Lung (tissue), 12 donors: ENCODE results near the gene ANKRD55. TPM values are rescaled to one million over a fixed set of nuclear protein-coding genes. Genes with fewer than 3 reads are reported as not detected.

Source experiments
- ATAC-seq: fragments of 200-7000 bp; cut with Tn5 transposase; one replicate; pipeline ENCODE4 v1.9.1; 2020; ENCODE audit warnings: moderate number of reproducible peaks; ENCODE audit not compliant: insufficient read depth, low FRiP score
- DNase-seq, 3 donors: peaks; one replicate each; pipeline ENCODE4 v3.0.0-alpha.2; 2013 to 2017
- H3K27ac ChIP-seq, 2 donors: one replicate each; pipeline ENCODE4 v1.5.1; 2013; ENCODE audit warnings: mild to moderate bottlenecking in 2 of 2, moderate library complexity in 2 of 2, control low read depth in 1 of 2, inconsistent platforms in 1 of 2, low read depth in 1 of 2, low read length in 1 of 2
- H3K27me3 ChIP-seq, 3 donors: one replicate each; pipeline ENCODE4 v1.5.1; 2013; ENCODE audit warnings: low read length in 2 of 3; ENCODE audit not compliant: control insufficient read depth in 3 of 3, insufficient read depth in 3 of 3
- H3K36me3 ChIP-seq, 4 donors: one replicate each; pipeline ENCODE4 v1.5.1; 2013; ENCODE audit warnings: low read length in 4 of 4, mild to moderate bottlenecking in 1 of 4, moderate library complexity in 1 of 4; ENCODE audit not compliant: control insufficient read depth in 4 of 4, insufficient read depth in 4 of 4
- H3K4me1 ChIP-seq, 5 donors: one replicate each; pipeline ENCODE4 v1.5.1; 2013; ENCODE audit warnings: low read length in 5 of 5, mild to moderate bottlenecking in 2 of 5, moderate library complexity in 1 of 5; ENCODE audit not compliant: control insufficient read depth in 5 of 5, insufficient read depth in 5 of 5
- H3K4me3 ChIP-seq: one replicate; pipeline ENCODE4 v1.5.1; 2013; ENCODE audit warnings: mild to moderate bottlenecking, control low read depth, moderate library complexity
- H3K9ac ChIP-seq, 2 donors: one replicate each; pipeline ENCODE4 v1.5.1; 2013; ENCODE audit warnings: low read length in 2 of 2, control low read depth in 1 of 2; ENCODE audit not compliant: insufficient read depth in 1 of 2
- H3K9me3 ChIP-seq, 4 donors: one replicate each; pipeline ENCODE4 v1.5.1; 2013; ENCODE audit warnings: low read length in 3 of 4, mild to moderate bottlenecking in 1 of 4, moderate library complexity in 1 of 4; ENCODE audit not compliant: control insufficient read depth in 4 of 4, insufficient read depth in 3 of 4
- WGBS, 2 donors: extraction: QIAGEN DNeasy Blood & Tissue Kit; methylation state at CpG; one replicate each; pipeline ENCODE4 v1.1.7; 2013; 5-methylcytosine and 5-hydroxymethylcytosine counted together
- polyA plus RNA-seq, 2 donors: library from polyadenylated mRNA; stranded (reverse); fragments of 200-250 nt; gene quantifications; one replicate each; pipeline ENCODE4 v1.2.1, GENCODE V29; 2013
- total RNA-seq, 2 donors: library from RNA; depleted of rRNA in 1 of 2; stranded (reverse); fragments of >200 nt in 1 of 2; gene quantifications; one replicate each; pipeline ENCODE4 v1.2.1, GENCODE V29; 2014 to 2021
- TF ChIP-seq, protein P1 (sequence below): IDR thresholded peaks from 2 replicates; pipeline ENCODE4 v1.5.1; 2012; ENCODE audit warnings: mild to moderate bottlenecking; ENCODE audit errors: control extremely low read depth, extremely low read depth
- donor health status: control.
- donor health status: control.
- donor health status: Bipolar disorder and iron deficiency.
- donor health status: healthy.
- donor health status: DM: yes; HTN: yes; CAD: no.

The ANKRD55 gene
- total and polyA plus RNA-seq, 4 donors, result 0.06 to 0.50 (median 0.28) TPM

GRCh38 chr5:56075361-56075760, 157.8 kb downstream of the ANKRD55 start:
- Histone ChIP-seq H3K27ac (no peak overlapping the region), H3K9ac (no peak overlapping the region), H3K27me3 (no peaks in the 10 kb centered on the region), H3K36me3 (no peaks in the 10 kb centered on the region), H3K4me3 (no peak overlapping the region), H3K9me3 (no peaks in the 10 kb centered on the region), H3K4me1 (peaks cover 4 to 37% (median 6%) of the 10 kb centered on the region in 5 donors)
- WGBS, 2 donors, result 77 to 84% methylated on average over 2 of the region's 2 CpGs
- DNase-seq (peak; percentile 65 to 97 (median 96)), ATAC-seq (no peak)
- TF ChIP-seq, protein P1, sequence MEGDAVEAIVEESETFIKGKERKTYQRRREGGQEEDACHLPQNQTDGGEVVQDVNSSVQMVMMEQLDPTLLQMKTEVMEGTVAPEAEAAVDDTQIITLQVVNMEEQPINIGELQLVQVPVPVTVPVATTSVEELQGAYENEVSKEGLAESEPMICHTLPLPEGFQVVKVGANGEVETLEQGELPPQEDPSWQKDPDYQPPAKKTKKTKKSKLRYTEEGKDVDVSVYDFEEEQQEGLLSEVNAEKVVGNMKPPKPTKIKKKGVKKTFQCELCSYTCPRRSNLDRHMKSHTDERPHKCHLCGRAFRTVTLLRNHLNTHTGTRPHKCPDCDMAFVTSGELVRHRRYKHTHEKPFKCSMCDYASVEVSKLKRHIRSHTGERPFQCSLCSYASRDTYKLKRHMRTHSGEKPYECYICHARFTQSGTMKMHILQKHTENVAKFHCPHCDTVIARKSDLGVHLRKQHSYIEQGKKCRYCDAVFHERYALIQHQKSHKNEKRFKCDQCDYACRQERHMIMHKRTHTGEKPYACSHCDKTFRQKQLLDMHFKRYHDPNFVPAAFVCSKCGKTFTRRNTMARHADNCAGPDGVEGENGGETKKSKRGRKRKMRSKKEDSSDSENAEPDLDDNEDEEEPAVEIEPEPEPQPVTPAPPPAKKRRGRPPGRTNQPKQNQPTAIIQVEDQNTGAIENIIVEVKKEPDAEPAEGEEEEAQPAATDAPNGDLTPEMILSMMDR, result no peak

GRCh38 chr5:56072863-56073766, 160.0 kb downstream of the ANKRD55 start:
- Histone ChIP-seq H3K36me3 (no peaks in the 10 kb centered on the region), H3K4me1 (peaks cover 4 to 35% (median 8%) of the 10 kb centered on the region in 5 donors), H3K9ac (no peak overlapping the region), H3K9me3 (no peaks in the 10 kb centered on the region), H3K27ac (no peak overlapping the region), H3K4me3 (no peak overlapping the region), H3K27me3 (no peaks in the 10 kb centered on the region)
- TF ChIP-seq, protein P1, result no peak
- 85 to 91% methylated on average over 6 of the region's 6 CpGs for WGBS, 2 donors
- DNase-seq (no peak), ATAC-seq (no peak)

GRCh38 chr5:56071470-56071869, 161.7 kb downstream of the ANKRD55 start:
- Histone ChIP-seq H3K27ac (peak overlapping the region in 1 of 2 donors; percentile 33), H3K36me3 (no peaks in the 10 kb centered on the region), H3K9me3 (no peaks in the 10 kb centered on the region), H3K4me1 (peaks cover 3 to 31% (median 5%) of the 10 kb centered on the region in 5 donors), H3K27me3 (no peaks in the 10 kb centered on the region), H3K9ac (no peak overlapping the region), H3K4me3 (no peak overlapping the region)
- DNase-seq, result no peak
- WGBS, 2 donors, result 46 to 53% methylated on average over 4 of the region's 4 CpGs
- ATAC-seq, result no peak
- TF ChIP-seq, protein P1, result no peak
